ENCODE results near the gene IFI27L2. TPM values are rescaled to one million over a fixed set of nuclear protein-coding genes. Genes with fewer than 3 reads are reported as not detected.

Gene IFI27L2
- total RNA-seq, 1 experiment from 2014 or later, result 144 TPM

GRCh38 chr14:94127330-94127729 is 2.1 kb downstream of the IFI27L2 start:
- in situ Hi-C loops (cut with HindIII; ENCODE audit: low pct_unique_long_range_greater_than_20kb, low sequenced_read_pairs), result no loop called here
- no peak for DNase-seq (ENCODE audit: low read depth)

- no peak for DNase-seq (ENCODE audit: low read depth)
- in situ Hi-C loops (cut with HindIII; ENCODE audit: low pct_unique_long_range_greater_than_20kb, low sequenced_read_pairs), result no loop called here
These were observed 2.6 kb downstream of the IFI27L2 start for GRCh38 chr14:94126800-94127199.

DNA sequence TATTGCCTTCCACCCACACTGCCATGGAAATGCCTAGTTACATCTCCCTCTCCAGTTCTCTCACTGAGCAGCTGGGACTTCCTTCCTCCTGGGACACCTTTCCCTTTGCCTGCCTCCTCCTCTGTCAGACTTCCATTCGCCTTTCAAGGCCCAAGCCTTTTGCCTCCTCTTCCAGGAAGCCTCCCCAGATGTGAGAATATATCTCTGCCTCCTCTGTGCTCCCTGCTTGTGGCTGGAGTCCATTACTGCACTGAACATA is 3.1 kb downstream of the IFI27L2 start:
- in situ Hi-C loops (cut with HindIII; ENCODE audit: low pct_unique_long_range_greater_than_20kb, low sequenced_read_pairs), result no loop called here
- no peak for DNase-seq (ENCODE audit: low read depth)

DNA sequence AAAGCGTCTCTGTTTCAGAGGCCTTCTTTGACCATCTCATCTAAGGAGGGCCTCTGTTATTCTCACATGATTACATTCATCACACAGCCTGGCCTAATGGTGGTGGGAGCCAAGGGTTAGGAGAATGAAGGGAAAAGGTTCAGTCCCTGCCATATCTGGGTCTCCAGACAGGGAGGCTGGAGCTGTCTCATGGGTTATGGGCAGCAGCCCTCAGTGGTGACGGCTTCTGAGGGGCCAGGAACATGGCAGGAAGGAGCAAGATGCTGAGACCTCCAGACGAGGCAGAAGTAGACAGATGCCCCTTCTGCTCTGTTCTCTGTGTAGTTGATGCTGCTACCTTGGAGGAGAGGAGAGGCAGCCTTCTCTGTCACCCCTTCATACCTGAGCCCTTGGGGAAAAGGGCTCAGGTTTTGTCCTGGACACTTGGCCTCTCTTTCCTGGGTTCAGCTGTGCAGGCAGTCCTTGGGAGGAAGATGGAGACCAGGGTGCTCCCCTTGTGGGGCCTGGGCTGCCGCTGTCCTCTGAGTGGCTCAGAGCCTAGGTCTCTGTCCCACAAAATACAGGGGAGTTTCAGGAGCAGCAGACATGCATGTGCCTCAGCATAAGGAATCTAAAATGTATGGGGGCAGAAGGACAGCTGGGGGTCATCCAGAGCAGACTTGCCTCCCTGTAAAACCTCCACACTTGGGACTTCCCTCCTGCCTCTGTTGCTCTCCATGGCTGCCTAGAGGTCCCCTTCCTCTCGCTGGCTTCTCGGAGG is 3.6 kb downstream of the IFI27L2 start:
- in situ Hi-C loops (cut with HindIII; ENCODE audit: low pct_unique_long_range_greater_than_20kb, low sequenced_read_pairs), result no loop called here

GRCh38 chr14:94124582-94125377 is 4.6 kb downstream of the IFI27L2 start:
- DNase-seq (ENCODE audit: low read depth), result no peak
- in situ Hi-C loops (cut with HindIII; ENCODE audit: low pct_unique_long_range_greater_than_20kb, low sequenced_read_pairs), result no loop called here

More for the DNA sequence above, 3.6 kb downstream of the IFI27L2 start:
- DNase-seq (ENCODE audit: low read depth), result no peak

DNA sequence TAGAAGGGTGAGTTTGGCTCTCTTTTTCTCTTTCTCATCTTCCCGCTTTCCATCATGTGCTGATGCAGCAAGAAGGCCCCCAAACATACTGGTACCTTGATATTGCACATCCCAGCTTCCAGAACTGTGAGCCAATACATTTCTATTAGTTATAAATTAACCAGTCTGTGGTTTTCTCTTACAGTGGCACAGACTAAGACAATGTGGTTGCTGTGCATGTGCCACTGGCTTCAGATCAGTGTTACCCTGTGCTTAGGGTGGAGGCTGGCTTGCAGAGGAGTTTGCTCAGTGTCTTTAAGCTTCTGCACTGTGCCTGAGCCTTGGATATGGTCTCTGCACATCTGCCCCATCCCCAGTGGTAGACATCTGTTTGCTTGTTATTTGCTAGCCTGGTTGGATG is 5.5 kb downstream of the IFI27L2 start:
- in situ Hi-C loops (cut with HindIII; ENCODE audit: low pct_unique_long_range_greater_than_20kb, low sequenced_read_pairs), result no loop called here
- DNase-seq (ENCODE audit: low read depth), result no peak

DNA sequence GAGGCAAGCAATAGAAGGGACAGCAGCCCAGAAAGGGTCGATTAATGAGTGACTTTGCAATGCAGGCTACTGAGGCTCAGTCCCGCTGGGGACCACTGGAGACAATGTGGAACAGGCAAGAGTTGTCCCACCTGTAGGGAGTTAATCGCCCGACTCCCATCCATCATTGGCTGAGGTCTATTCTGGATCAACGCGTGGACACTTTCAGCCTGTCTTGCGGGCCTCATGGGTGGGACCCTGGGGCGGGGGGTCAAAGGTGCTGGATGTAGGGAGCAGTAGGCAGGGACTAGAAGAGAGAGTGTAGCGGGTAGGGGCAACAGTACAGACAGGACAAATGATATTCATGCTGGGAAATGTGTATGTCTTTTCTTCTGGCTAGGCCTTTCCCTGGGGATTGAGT is 6.1 kb downstream of the IFI27L2 start:
- in situ Hi-C loops (cut with HindIII; ENCODE audit: low pct_unique_long_range_greater_than_20kb, low sequenced_read_pairs), result no loop called here
- DNase-seq (ENCODE audit: low read depth), result no peak

GRCh38 chr14:94122438-94122837 is 7.0 kb downstream of the IFI27L2 start:
- no peak for DNase-seq (ENCODE audit: low read depth)
- in situ Hi-C loops (cut with HindIII; ENCODE audit: low pct_unique_long_range_greater_than_20kb, low sequenced_read_pairs), result no loop called here

DNA sequence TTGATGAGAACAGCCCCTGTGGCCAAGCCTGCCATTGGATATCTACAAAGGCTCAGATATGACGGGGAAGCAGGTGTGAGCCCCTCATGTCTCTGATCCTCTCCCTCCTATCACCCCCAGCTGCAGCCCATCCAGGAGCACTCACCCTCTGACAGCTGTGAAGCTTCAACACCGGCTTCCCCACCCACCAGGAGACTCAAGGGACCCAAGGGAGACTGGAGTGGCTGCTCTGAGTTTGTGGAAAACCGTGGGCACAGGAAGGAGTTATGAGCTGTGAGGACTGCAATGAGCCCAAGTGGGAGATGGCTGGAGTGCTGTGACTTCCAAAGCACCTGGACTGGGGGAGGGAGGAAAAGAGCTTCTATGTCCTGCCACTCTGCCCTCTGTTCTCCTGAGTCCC is 7.9 kb downstream of the IFI27L2 start:
- in situ Hi-C loops (cut with HindIII; ENCODE audit: low pct_unique_long_range_greater_than_20kb, low sequenced_read_pairs), result no loop called here
- DNase-seq (ENCODE audit: low read depth), result no peak

DNA sequence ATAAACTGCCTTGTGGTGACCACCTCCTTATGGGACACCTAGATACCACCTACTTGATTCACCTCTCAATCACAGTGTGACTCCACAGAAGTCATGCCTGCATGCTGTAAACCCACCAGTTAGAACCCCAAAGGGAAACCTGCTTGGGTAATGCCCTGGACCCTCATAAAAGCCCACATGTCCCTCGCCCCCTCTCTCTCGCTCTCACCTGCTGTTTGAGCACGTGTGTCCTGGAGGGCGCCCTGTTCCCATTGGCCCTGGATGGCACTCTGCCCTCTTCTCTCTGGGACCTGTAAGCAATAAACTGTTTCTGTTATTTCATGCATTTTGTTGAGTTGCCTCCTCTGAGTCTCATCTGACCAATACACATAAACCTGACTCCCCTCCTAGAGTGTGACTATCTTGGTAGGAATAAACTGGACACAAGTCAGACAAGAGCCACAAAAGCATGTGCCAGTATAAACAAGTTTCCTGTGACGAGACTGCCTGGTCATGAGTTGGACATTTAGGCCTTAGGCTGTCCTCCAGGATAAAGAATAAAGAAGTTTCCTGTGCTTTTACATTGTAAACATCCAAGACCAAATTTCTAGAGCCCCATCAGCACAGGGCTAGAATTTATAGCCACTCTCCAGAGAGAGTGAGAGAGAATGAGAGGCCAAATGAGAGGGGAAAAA is 8.6 kb downstream of the IFI27L2 start:
- in situ Hi-C loops (cut with HindIII; ENCODE audit: low pct_unique_long_range_greater_than_20kb, low sequenced_read_pairs), result no loop called here
- no peak for DNase-seq (ENCODE audit: low read depth)

- in situ Hi-C loops (cut with HindIII; ENCODE audit: low pct_unique_long_range_greater_than_20kb, low sequenced_read_pairs), result no loop called here
- no peak for DNase-seq (ENCODE audit: low read depth)
These were observed 10.3 kb downstream of the IFI27L2 start for GRCh38 chr14:94119071-94119470.

- DNase-seq (ENCODE audit: low read depth), result no peak
- in situ Hi-C loops (cut with HindIII; ENCODE audit: low pct_unique_long_range_greater_than_20kb, low sequenced_read_pairs), result no loop called here
These were observed 11.5 kb downstream of the IFI27L2 start for GRCh38 chr14:94117856-94118255.

DNA sequence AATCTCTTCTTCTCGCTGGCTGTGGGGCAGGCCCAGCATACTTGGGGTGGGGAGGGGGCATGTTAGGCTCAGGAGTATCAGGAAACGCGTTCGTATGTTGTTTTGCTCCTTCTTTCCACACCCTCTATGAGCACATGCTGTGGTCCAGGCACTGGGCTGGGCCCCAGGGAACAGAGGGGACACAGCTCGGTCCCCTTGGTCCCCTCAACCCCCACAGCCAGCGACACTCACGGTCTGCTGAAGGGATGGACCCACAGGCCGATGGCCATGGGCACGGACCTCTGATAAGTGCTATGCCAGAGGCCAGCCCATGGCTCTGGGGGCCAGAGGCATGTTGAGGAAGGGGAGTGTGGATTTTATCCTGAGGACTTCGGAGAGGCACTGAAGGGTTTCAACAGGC is 12.7 kb downstream of the IFI27L2 start:
- no peak for DNase-seq (ENCODE audit: low read depth)
- in situ Hi-C loops (cut with HindIII; ENCODE audit: low pct_unique_long_range_greater_than_20kb, low sequenced_read_pairs), result no loop called here

GRCh38 chr14:94115631-94116030 is 13.8 kb downstream of the IFI27L2 start:
- DNase-seq (ENCODE audit: low read depth), result no peak
- in situ Hi-C loops (cut with HindIII; ENCODE audit: low pct_unique_long_range_greater_than_20kb, low sequenced_read_pairs), result no loop called here

- no peak for DNase-seq (ENCODE audit: low read depth)
- in situ Hi-C loops (cut with HindIII; ENCODE audit: low pct_unique_long_range_greater_than_20kb, low sequenced_read_pairs), result no loop called here
These were observed 14.3 kb downstream of the IFI27L2 start for GRCh38 chr14:94115058-94115591.

- no peak for DNase-seq (ENCODE audit: low read depth)
- in situ Hi-C loops (cut with HindIII; ENCODE audit: low pct_unique_long_range_greater_than_20kb, low sequenced_read_pairs), result no loop called here
These were observed 14.8 kb downstream of the IFI27L2 start for GRCh38 chr14:94114589-94115057.

GRCh38 chr14:94113908-94114588 is 15.4 kb downstream of the IFI27L2 start:
- in situ Hi-C loops (cut with HindIII; ENCODE audit: low pct_unique_long_range_greater_than_20kb, low sequenced_read_pairs), result no loop called here
- no peak for DNase-seq (ENCODE audit: low read depth)

- in situ Hi-C loops (cut with HindIII; ENCODE audit: low pct_unique_long_range_greater_than_20kb, low sequenced_read_pairs), result no loop called here
- no peak for DNase-seq (ENCODE audit: low read depth)
These were observed 15.9 kb downstream of the IFI27L2 start for GRCh38 chr14:94113490-94113889.

- no peak for DNase-seq (ENCODE audit: low read depth)
- in situ Hi-C loops (cut with HindIII; ENCODE audit: low pct_unique_long_range_greater_than_20kb, low sequenced_read_pairs), result no loop called here
These were observed 16.3 kb downstream of the IFI27L2 start for GRCh38 chr14:94113073-94113472.

Measured in Caki2 (cell line).